ENCODE measurements around the gene KLHL18. TPM values are rescaled to one million over a fixed set of nuclear protein-coding genes. Genes with fewer than 3 reads are reported as not detected.

The KLHL18 gene
- polyA plus RNA-seq, 1 donor from 2014 or later = 37.0 TPM

DNA sequence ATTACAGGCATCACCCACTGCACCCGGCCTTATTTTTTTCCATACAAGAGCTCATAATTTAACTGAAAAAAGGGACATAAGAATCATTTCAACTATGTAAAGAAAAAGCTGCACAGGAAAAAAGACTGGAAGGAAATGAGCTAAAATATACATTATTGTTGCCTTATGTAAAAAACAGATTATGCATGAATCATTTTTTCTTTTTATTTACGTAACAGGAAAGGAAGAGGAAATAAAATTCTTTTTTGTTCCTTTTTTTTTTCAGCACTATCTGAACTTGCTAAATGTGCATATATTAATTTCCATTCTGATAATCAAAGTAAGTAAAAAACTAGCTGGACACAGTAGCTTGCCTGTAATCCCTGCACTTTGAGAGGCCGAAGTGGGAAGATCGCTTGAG is 12.2 kb upstream of the KLHL18 start:
- no peak for TF ChIP-seq TAF1 (IDR thresholded peaks at IDR 0.05; ENCODE audit: low read depth)
- no peak for TF ChIP-seq EP300 (conservative IDR thresholded peaks at IDR 0.05; ENCODE audit: poor library complexity, severe bottlenecking)
- TF ChIP-seq, protein P1, sequence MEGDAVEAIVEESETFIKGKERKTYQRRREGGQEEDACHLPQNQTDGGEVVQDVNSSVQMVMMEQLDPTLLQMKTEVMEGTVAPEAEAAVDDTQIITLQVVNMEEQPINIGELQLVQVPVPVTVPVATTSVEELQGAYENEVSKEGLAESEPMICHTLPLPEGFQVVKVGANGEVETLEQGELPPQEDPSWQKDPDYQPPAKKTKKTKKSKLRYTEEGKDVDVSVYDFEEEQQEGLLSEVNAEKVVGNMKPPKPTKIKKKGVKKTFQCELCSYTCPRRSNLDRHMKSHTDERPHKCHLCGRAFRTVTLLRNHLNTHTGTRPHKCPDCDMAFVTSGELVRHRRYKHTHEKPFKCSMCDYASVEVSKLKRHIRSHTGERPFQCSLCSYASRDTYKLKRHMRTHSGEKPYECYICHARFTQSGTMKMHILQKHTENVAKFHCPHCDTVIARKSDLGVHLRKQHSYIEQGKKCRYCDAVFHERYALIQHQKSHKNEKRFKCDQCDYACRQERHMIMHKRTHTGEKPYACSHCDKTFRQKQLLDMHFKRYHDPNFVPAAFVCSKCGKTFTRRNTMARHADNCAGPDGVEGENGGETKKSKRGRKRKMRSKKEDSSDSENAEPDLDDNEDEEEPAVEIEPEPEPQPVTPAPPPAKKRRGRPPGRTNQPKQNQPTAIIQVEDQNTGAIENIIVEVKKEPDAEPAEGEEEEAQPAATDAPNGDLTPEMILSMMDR (IDR thresholded peaks at IDR 0.05; ENCODE audit: poor library complexity, severe bottlenecking) = no peak
- TF ChIP-seq SMC3 (conservative IDR thresholded peaks at IDR 0.05; ENCODE audit: poor library complexity) = no peak
- TF ChIP-seq POLR2AphosphoS5 (IDR thresholded peaks at IDR 0.05) = no peak
- TF ChIP-seq EZH2 (IDR thresholded peaks at IDR 0.05; ENCODE audit: borderline replicate concordance, insufficient read depth, low read length, poor library complexity, severe bottlenecking) = no peak
- no peak for TF ChIP-seq RAD21 (conservative IDR thresholded peaks at IDR 0.05)
- TF ChIP-seq, protein P2, sequence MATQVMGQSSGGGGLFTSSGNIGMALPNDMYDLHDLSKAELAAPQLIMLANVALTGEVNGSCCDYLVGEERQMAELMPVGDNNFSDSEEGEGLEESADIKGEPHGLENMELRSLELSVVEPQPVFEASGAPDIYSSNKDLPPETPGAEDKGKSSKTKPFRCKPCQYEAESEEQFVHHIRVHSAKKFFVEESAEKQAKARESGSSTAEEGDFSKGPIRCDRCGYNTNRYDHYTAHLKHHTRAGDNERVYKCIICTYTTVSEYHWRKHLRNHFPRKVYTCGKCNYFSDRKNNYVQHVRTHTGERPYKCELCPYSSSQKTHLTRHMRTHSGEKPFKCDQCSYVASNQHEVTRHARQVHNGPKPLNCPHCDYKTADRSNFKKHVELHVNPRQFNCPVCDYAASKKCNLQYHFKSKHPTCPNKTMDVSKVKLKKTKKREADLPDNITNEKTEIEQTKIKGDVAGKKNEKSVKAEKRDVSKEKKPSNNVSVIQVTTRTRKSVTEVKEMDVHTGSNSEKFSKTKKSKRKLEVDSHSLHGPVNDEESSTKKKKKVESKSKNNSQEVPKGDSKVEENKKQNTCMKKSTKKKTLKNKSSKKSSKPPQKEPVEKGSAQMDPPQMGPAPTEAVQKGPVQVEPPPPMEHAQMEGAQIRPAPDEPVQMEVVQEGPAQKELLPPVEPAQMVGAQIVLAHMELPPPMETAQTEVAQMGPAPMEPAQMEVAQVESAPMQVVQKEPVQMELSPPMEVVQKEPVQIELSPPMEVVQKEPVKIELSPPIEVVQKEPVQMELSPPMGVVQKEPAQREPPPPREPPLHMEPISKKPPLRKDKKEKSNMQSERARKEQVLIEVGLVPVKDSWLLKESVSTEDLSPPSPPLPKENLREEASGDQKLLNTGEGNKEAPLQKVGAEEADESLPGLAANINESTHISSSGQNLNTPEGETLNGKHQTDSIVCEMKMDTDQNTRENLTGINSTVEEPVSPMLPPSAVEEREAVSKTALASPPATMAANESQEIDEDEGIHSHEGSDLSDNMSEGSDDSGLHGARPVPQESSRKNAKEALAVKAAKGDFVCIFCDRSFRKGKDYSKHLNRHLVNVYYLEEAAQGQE (IDR thresholded peaks at IDR 0.05; ENCODE audit: borderline replicate concordance) = no peak
- TF ChIP-seq MXI1 (conservative IDR thresholded peaks at IDR 0.05; ENCODE audit: poor library complexity, severe bottlenecking) = no peak
- Histone ChIP-seq H3F3A (ENCODE audit: insufficient read depth, low read length, poor library complexity, severe bottlenecking) (no peaks in the 10 kb centered on the region), H4K20me1 (ENCODE audit: insufficient read depth) (no peaks in the 10 kb centered on the region), H3K9me2 (ENCODE audit: insufficient read depth, low read length) (no peaks in the 10 kb centered on the region), H3K4me3 (ENCODE audit: low read length) (no peak overlapping the region), H3K9ac (ENCODE audit: low read length) (no peak overlapping the region), H3K36me3 (ENCODE audit: insufficient read depth, low read length) (no peaks in the 10 kb centered on the region), H3K4me2 (ENCODE audit: low read length) (no peak overlapping the region), H3K79me2 (replicated peaks; ENCODE audit: insufficient read depth, low read length) (no peaks in the 10 kb centered on the region), H3K27me3 (ENCODE audit: insufficient read depth, low read depth, low read length) (no peaks in the 10 kb centered on the region), H3K27ac (ENCODE audit: low read length) (no peak overlapping the region), H2AFZ (ENCODE audit: low read depth, low read length) (no peak overlapping the region), H3K9me3 (ENCODE audit: low read length) (no peaks in the 10 kb centered on the region)

DNA sequence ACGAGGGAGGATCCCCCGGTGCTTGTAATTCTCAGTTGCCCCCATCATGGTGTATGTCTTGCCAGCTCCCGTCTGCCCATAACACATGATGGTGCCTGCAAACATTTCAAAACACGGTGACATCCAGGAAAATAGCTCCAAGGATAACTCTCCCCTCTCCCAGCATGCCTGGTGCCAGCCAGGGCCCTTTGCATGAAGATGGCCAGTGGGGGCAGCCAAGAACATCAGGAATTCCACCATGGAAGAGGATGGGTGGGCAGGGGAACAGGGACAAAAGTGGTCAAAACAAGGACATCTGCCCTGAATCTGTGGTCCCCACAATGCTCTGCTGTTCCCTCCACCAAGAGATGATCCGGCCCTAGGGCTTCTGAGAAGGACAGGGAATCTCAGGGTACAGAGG is 9.2 kb upstream of the KLHL18 start:
- Histone ChIP-seq H3K9me2 (ENCODE audit: insufficient read depth, low read length) (no peaks in the 10 kb centered on the region), H3K4me3 (ENCODE audit: low read length) (no peak overlapping the region), H4K20me1 (ENCODE audit: insufficient read depth) (no peaks in the 10 kb centered on the region), H3F3A (ENCODE audit: insufficient read depth, low read length, poor library complexity, severe bottlenecking) (no peaks in the 10 kb centered on the region), H3K9me3 (ENCODE audit: low read length) (no peaks in the 10 kb centered on the region), H2AFZ (ENCODE audit: low read depth, low read length) (no peak overlapping the region), H3K79me2 (replicated peaks; ENCODE audit: insufficient read depth, low read length) (no peaks in the 10 kb centered on the region), H3K9ac (ENCODE audit: low read length) (no peak overlapping the region), H3K27me3 (ENCODE audit: insufficient read depth, low read depth, low read length) (no peaks in the 10 kb centered on the region), H3K27ac (ENCODE audit: low read length) (no peak overlapping the region), H3K36me3 (ENCODE audit: insufficient read depth, low read length) (no peaks in the 10 kb centered on the region), H3K4me2 (ENCODE audit: low read length) (no peak overlapping the region)
- TF ChIP-seq EZH2 (IDR thresholded peaks at IDR 0.05; ENCODE audit: borderline replicate concordance, insufficient read depth, low read length, poor library complexity, severe bottlenecking) (no peak), MXI1 (conservative IDR thresholded peaks at IDR 0.05; ENCODE audit: poor library complexity, severe bottlenecking) (no peak), POLR2AphosphoS5 (IDR thresholded peaks at IDR 0.05) (no peak), TAF1 (IDR thresholded peaks at IDR 0.05; ENCODE audit: low read depth) (no peak), EP300 (conservative IDR thresholded peaks at IDR 0.05; ENCODE audit: poor library complexity, severe bottlenecking) (no peak), RAD21 (conservative IDR thresholded peaks at IDR 0.05) (no peak), SMC3 (conservative IDR thresholded peaks at IDR 0.05; ENCODE audit: poor library complexity) (no peak)
- TF ChIP-seq, protein P1 (IDR thresholded peaks at IDR 0.05; ENCODE audit: poor library complexity, severe bottlenecking) = no peak
- TF ChIP-seq, protein P2 (IDR thresholded peaks at IDR 0.05; ENCODE audit: borderline replicate concordance) = no peak
